Parathyroid adenoma (tissue), 2 donors: ENCODE results near the gene GALNT9.
A peak's percentile ranks its signal among the peaks of the same experiment; 100 is the strongest.

Source experiments
- H2AFZ ChIP-seq: fragments of 300-600 bp; sonication (generic); one replicate; pipeline ENCODE4 v1.7.0; 2017; ENCODE audit warnings: antibody characterized with exemption, mild to moderate bottlenecking
- H3K27ac ChIP-seq: fragments of 300-600 bp; sonication (generic); one replicate; pipeline ENCODE4 v1.7.0; 2017
- H3K27me3 ChIP-seq: fragments of 300-600 bp; sonication (generic); one replicate; pipeline ENCODE4 v1.7.0; 2017; ENCODE audit warnings: low read length; ENCODE audit not compliant: control insufficient read depth, insufficient read depth
- H3K36me3 ChIP-seq: fragments of 300-600 bp; sonication (generic); one replicate; pipeline ENCODE4 v1.7.0; 2017; ENCODE audit warnings: low read length; ENCODE audit not compliant: control insufficient read depth, insufficient read depth
- H3K4me1 ChIP-seq: fragments of 300-600 bp; sonication (generic); one replicate; pipeline ENCODE4 v1.7.0; 2017; ENCODE audit warnings: control low read depth
- H3K4me2 ChIP-seq: fragments of 300-600 bp; sonication (generic); one replicate; pipeline ENCODE4 v1.7.0; 2017; ENCODE audit warnings: low read length
- H3K4me3 ChIP-seq: fragments of 300-600 bp; sonication (generic); one replicate; pipeline ENCODE4 v1.7.0; 2017; ENCODE audit warnings: low read depth, low read length
- H3K79me2 ChIP-seq: fragments of 300-600 bp; sonication (generic); one replicate; pipeline ENCODE4 v1.7.0; 2017; ENCODE audit warnings: control low read depth
- H3K9ac ChIP-seq: fragments of 300-600 bp; sonication (generic); one replicate; pipeline ENCODE4 v1.7.0; 2017; ENCODE audit warnings: mild to moderate bottlenecking
- H3K9me3 ChIP-seq: fragments of 300-600 bp; sonication (generic); one replicate; pipeline ENCODE4 v1.7.0; 2017; ENCODE audit warnings: low read length; ENCODE audit not compliant: control insufficient read depth
- TF ChIP-seq, protein P1 (sequence below): fragments of 300-600 bp; sonication (generic); IDR thresholded peaks from one replicate; pipeline ENCODE4 v1.7.0; 2017; ENCODE audit warnings: antibody characterized with exemption, mild to moderate bottlenecking
- donor health status: primary hyperparathyroidism.

Gene GALNT9

GRCh38 chr12:132153501-132154340 is 175.7 kb downstream of the GALNT9 start:
- no peaks in the 10 kb centered on the region for H3K36me3 ChIP-seq
- H2AFZ ChIP-seq, result no peak overlapping the region
- no peaks in the 10 kb centered on the region for H3K4me1 ChIP-seq
- no peak overlapping the region for H3K9ac ChIP-seq
- no peak overlapping the region for H3K27ac ChIP-seq
- no peaks in the 10 kb centered on the region for H3K79me2 ChIP-seq
- no peak overlapping the region for H3K4me2 ChIP-seq
- H3K9me3 ChIP-seq, result no peaks in the 10 kb centered on the region
- TF ChIP-seq, protein P1, sequence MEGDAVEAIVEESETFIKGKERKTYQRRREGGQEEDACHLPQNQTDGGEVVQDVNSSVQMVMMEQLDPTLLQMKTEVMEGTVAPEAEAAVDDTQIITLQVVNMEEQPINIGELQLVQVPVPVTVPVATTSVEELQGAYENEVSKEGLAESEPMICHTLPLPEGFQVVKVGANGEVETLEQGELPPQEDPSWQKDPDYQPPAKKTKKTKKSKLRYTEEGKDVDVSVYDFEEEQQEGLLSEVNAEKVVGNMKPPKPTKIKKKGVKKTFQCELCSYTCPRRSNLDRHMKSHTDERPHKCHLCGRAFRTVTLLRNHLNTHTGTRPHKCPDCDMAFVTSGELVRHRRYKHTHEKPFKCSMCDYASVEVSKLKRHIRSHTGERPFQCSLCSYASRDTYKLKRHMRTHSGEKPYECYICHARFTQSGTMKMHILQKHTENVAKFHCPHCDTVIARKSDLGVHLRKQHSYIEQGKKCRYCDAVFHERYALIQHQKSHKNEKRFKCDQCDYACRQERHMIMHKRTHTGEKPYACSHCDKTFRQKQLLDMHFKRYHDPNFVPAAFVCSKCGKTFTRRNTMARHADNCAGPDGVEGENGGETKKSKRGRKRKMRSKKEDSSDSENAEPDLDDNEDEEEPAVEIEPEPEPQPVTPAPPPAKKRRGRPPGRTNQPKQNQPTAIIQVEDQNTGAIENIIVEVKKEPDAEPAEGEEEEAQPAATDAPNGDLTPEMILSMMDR, result peak; percentile 96
- H3K4me3 ChIP-seq, result no peak overlapping the region
- no peaks in the 10 kb centered on the region for H3K27me3 ChIP-seq

- H3K27ac ChIP-seq, result no peak overlapping the region
- no peaks in the 10 kb centered on the region for H3K36me3 ChIP-seq
- TF ChIP-seq, protein P1, result no peak
- H3K4me1 ChIP-seq, result no peaks in the 10 kb centered on the region
- H3K9ac ChIP-seq, result no peak overlapping the region
- H3K27me3 ChIP-seq, result no peaks in the 10 kb centered on the region
- no peak overlapping the region for H3K4me3 ChIP-seq
- no peaks in the 10 kb centered on the region for H3K79me2 ChIP-seq
- no peak overlapping the region for H3K4me2 ChIP-seq
- H2AFZ ChIP-seq, result no peak overlapping the region
- no peaks in the 10 kb centered on the region for H3K9me3 ChIP-seq
Measured at GRCh38 chr12:132152953-132153352, 176.4 kb downstream of the GALNT9 start.

- Histone ChIP-seq H3K9me3 (no peaks in the 10 kb centered on the region), H3K4me1 (no peaks in the 10 kb centered on the region), H3K4me2 (no peak overlapping the region), H3K4me3 (no peak overlapping the region), H3K27me3 (no peaks in the 10 kb centered on the region), H3K79me2 (no peaks in the 10 kb centered on the region), H3K27ac (no peak overlapping the region), H3K36me3 (no peaks in the 10 kb centered on the region), H3K9ac (no peak overlapping the region), H2AFZ (no peak overlapping the region)
- TF ChIP-seq, protein P1, result no peak
Measured at GRCh38 chr12:132152411-132152821, 177.0 kb downstream of the GALNT9 start.

- H3K9ac ChIP-seq, result no peak overlapping the region
- H3K4me2 ChIP-seq, result no peak overlapping the region
- H3K9me3 ChIP-seq, result no peaks in the 10 kb centered on the region
- no peaks in the 10 kb centered on the region for H3K79me2 ChIP-seq
- no peak overlapping the region for H3K4me3 ChIP-seq
- no peaks in the 10 kb centered on the region for H3K4me1 ChIP-seq
- H3K36me3 ChIP-seq, result no peaks in the 10 kb centered on the region
- TF ChIP-seq, protein P1, result no peak
- no peak overlapping the region for H3K27ac ChIP-seq
- no peaks in the 10 kb centered on the region for H3K27me3 ChIP-seq
- no peak overlapping the region for H2AFZ ChIP-seq
Measured at GRCh38 chr12:132151766-132152410, 177.5 kb downstream of the GALNT9 start.
